SK-N-SH treated with all-trans-retinoic acid at 6 μM for 48 hours (cell line): ENCODE results near the gene CHRM1.

Experiments
- ATAC-seq: fragments of 200-7000 bp; cut with Tn5 transposase; 3 replicates; pipeline ENCODE4 v1.9.1; 2020; ENCODE audit warnings: mild to moderate bottlenecking, moderate library complexity
- ARNTL ChIP-seq: fragments of 450-650 bp; formaldehyde crosslinking; IDR thresholded peaks from 2 replicates; pipeline ENCODE4 v1.5.0; 2020; ENCODE audit warnings: low read depth, mild to moderate bottlenecking, moderate library complexity, borderline replicate concordance
- BACH2 ChIP-seq: fragments of 250-450 bp; sonication (Bioruptor Pico); IDR thresholded peaks from 2 replicates; pipeline ENCODE4 v1.9.0; 2021; ENCODE audit warnings: mild to moderate bottlenecking, borderline replicate concordance
- CSDC2 ChIP-seq: fragments of 250-450 bp; sonication (Bioruptor Pico); IDR thresholded peaks from 2 replicates; pipeline ENCODE4 v1.5.0; 2020; ENCODE audit warnings: mild to moderate bottlenecking, moderate library complexity
- ESRRG ChIP-seq: fragments of 250-450 bp; sonication (Bioruptor Pico); IDR thresholded peaks from 2 replicates; pipeline ENCODE4 v1.6.1; 2021; ENCODE audit warnings: mild to moderate bottlenecking
- GLIS3 ChIP-seq: fragments of 250-450 bp; sonication (Bioruptor Pico); IDR thresholded peaks from 2 replicates; pipeline ENCODE4 v1.5.0; 2020; ENCODE audit warnings: mild to moderate bottlenecking, moderate library complexity
- ISL1 ChIP-seq: fragments of 250-450 bp; sonication (Bioruptor Pico); IDR thresholded peaks from 2 replicates; pipeline ENCODE4 v2.1.2; 2022; ENCODE audit warnings: mild to moderate bottlenecking, moderate library complexity
- OSR1 ChIP-seq: fragments of 250-450 bp; sonication (Bioruptor Pico); IDR thresholded peaks from 2 replicates; pipeline ENCODE4 v1.8.0; 2022; ENCODE audit warnings: moderate library complexity, mild to moderate bottlenecking, inconsistent platforms
- PPARA ChIP-seq: fragments of 250-450 bp; sonication (Bioruptor Pico); IDR thresholded peaks from 2 replicates; pipeline ENCODE4 v1.5.0; 2020; ENCODE audit warnings: mild to moderate bottlenecking, borderline replicate concordance
- SNAI2 ChIP-seq: fragments of 250-450 bp; sonication (Bioruptor Pico); IDR thresholded peaks from 2 replicates; pipeline ENCODE4 v1.5.0; 2020; ENCODE audit warnings: mild to moderate bottlenecking, moderate library complexity
- ZC3H10 ChIP-seq: fragments of 250-450 bp; sonication (Bioruptor Pico); IDR thresholded peaks from 2 replicates; pipeline ENCODE4 v1.5.1; 2021; ENCODE audit warnings: mild to moderate bottlenecking, moderate library complexity
- ZFP3 ChIP-seq: fragments of 250-450 bp; sonication (Bioruptor Pico); IDR thresholded peaks from 2 replicates; pipeline ENCODE4 v1.5.0; 2020; ENCODE audit warnings: mild to moderate bottlenecking, moderate library complexity
- ZFP30 ChIP-seq: fragments of 450-650 bp; formaldehyde crosslinking; IDR thresholded peaks from 2 replicates; pipeline ENCODE4 v1.5.0; 2022; ENCODE audit warnings: mild to moderate bottlenecking, moderate library complexity
- ZNF70 ChIP-seq: fragments of 450-650 bp; formaldehyde crosslinking; IDR thresholded peaks from 2 replicates; pipeline ENCODE4 v1.5.0; 2020; ENCODE audit warnings: mild to moderate bottlenecking, moderate library complexity
- ZNF8 ChIP-seq: fragments of 450-650 bp; formaldehyde crosslinking; IDR thresholded peaks from 2 replicates; pipeline ENCODE4 v1.5.0; 2020; ENCODE audit warnings: mild to moderate bottlenecking, moderate library complexity
- TF ChIP-seq, protein P1 (sequence below): fragments of 250-450 bp; sonication (Bioruptor Pico); IDR thresholded peaks from 2 replicates; pipeline ENCODE4 v1.5.1; 2020; ENCODE audit warnings: low read depth, mild to moderate bottlenecking, moderate library complexity
- TF ChIP-seq, protein P2 (sequence below): fragments of 250-450 bp; sonication (Bioruptor Pico); IDR thresholded peaks from 2 replicates; pipeline ENCODE4 v1.5.0; 2020; ENCODE audit warnings: mild to moderate bottlenecking, moderate library complexity
- TF ChIP-seq, protein P3 (sequence below): fragments of 250-450 bp; sonication (Bioruptor Pico); IDR thresholded peaks from 2 replicates; pipeline ENCODE4 v1.8.0; 2020; ENCODE audit warnings: mild to moderate bottlenecking, moderate library complexity, borderline replicate concordance
- TF ChIP-seq, protein P4 (sequence below): fragments of 250-450 bp; sonication (Bioruptor Pico); IDR thresholded peaks from 2 replicates; pipeline ENCODE4 v1.5.1; 2021; ENCODE audit warnings: mild to moderate bottlenecking, moderate library complexity

The CHRM1 gene

DNA sequence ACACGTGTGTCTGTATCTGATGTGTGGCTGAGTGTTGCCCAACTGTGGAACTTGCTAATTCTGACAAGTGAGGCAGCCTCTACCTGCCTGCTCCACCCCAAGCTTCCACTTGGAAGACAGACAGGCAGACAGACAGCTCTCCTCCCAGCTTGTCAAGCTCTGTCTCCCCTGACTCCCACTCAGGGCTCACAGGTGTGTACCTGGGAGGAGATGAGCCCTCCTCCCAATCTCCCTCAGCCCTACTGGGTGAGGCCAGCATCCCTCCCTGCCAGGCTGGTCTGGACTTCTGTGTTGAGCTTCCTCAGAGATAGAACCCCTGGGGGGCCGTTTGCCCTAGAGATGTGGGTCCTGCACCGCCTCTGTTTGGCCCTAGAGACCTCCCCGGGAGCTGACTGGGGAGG, 1.0 kb upstream of the CHRM1 start:
- ATAC-seq: no peak; the same call in 2 of the 3 replicates
- TF ChIP-seq, protein P1, sequence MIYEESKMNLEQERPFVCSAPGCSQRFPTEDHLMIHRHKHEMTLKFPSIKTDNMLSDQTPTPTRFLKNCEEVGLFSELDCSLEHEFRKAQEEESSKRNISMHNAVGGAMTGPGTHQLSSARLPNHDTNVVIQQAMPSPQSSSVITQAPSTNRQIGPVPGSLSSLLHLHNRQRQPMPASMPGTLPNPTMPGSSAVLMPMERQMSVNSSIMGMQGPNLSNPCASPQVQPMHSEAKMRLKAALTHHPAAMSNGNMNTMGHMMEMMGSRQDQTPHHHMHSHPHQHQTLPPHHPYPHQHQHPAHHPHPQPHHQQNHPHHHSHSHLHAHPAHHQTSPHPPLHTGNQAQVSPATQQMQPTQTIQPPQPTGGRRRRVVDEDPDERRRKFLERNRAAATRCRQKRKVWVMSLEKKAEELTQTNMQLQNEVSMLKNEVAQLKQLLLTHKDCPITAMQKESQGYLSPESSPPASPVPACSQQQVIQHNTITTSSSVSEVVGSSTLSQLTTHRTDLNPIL (CRISPR knock-in tag): no peak
- TF ChIP-seq ZNF70 (CRISPR knock-in tag): no peak
- no peak for TF ChIP-seq ZC3H10 (CRISPR knock-in tag)
- TF ChIP-seq, protein P2, sequence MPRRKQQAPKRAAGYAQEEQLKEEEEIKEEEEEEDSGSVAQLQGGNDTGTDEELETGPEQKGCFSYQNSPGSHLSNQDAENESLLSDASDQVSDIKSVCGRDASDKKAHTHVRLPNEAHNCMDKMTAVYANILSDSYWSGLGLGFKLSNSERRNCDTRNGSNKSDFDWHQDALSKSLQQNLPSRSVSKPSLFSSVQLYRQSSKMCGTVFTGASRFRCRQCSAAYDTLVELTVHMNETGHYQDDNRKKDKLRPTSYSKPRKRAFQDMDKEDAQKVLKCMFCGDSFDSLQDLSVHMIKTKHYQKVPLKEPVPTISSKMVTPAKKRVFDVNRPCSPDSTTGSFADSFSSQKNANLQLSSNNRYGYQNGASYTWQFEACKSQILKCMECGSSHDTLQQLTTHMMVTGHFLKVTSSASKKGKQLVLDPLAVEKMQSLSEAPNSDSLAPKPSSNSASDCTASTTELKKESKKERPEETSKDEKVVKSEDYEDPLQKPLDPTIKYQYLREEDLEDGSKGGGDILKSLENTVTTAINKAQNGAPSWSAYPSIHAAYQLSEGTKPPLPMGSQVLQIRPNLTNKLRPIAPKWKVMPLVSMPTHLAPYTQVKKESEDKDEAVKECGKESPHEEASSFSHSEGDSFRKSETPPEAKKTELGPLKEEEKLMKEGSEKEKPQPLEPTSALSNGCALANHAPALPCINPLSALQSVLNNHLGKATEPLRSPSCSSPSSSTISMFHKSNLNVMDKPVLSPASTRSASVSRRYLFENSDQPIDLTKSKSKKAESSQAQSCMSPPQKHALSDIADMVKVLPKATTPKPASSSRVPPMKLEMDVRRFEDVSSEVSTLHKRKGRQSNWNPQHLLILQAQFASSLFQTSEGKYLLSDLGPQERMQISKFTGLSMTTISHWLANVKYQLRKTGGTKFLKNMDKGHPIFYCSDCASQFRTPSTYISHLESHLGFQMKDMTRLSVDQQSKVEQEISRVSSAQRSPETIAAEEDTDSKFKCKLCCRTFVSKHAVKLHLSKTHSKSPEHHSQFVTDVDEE (CRISPR knock-in tag): no peak
- no peak for TF ChIP-seq ZFP3 (CRISPR knock-in tag)
- no peak for TF ChIP-seq CSDC2 (CRISPR knock-in tag)
- TF ChIP-seq, protein P3, sequence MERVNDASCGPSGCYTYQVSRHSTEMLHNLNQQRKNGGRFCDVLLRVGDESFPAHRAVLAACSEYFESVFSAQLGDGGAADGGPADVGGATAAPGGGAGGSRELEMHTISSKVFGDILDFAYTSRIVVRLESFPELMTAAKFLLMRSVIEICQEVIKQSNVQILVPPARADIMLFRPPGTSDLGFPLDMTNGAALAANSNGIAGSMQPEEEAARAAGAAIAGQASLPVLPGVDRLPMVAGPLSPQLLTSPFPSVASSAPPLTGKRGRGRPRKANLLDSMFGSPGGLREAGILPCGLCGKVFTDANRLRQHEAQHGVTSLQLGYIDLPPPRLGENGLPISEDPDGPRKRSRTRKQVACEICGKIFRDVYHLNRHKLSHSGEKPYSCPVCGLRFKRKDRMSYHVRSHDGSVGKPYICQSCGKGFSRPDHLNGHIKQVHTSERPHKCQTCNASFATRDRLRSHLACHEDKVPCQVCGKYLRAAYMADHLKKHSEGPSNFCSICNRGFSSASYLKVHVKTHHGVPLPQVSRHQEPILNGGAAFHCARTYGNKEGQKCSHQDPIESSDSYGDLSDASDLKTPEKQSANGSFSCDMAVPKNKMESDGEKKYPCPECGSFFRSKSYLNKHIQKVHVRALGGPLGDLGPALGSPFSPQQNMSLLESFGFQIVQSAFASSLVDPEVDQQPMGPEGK (CRISPR knock-in tag): no peak
- TF ChIP-seq, protein P4, sequence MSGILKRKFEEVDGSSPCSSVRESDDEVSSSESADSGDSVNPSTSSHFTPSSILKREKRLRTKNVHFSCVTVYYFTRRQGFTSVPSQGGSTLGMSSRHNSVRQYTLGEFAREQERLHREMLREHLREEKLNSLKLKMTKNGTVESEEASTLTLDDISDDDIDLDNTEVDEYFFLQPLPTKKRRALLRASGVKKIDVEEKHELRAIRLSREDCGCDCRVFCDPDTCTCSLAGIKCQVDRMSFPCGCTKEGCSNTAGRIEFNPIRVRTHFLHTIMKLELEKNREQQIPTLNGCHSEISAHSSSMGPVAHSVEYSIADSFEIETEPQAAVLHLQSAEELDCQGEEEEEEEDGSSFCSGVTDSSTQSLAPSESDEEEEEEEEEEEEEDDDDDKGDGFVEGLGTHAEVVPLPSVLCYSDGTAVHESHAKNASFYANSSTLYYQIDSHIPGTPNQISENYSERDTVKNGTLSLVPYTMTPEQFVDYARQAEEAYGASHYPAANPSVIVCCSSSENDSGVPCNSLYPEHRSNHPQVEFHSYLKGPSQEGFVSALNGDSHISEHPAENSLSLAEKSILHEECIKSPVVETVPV (CRISPR knock-in tag): no peak
- TF ChIP-seq ISL1 (CRISPR knock-in tag): no peak
- no peak for TF ChIP-seq PPARA (CRISPR knock-in tag)
- no peak for TF ChIP-seq BACH2 (CRISPR knock-in tag)
- TF ChIP-seq OSR1 (CRISPR knock-in tag): no peak
- TF ChIP-seq ARNTL: no peak
- no peak for TF ChIP-seq GLIS3
- TF ChIP-seq ZFP30: no peak
- TF ChIP-seq ZNF8 (CRISPR knock-in tag): no peak
- no peak for TF ChIP-seq ESRRG (CRISPR knock-in tag)

DNA sequence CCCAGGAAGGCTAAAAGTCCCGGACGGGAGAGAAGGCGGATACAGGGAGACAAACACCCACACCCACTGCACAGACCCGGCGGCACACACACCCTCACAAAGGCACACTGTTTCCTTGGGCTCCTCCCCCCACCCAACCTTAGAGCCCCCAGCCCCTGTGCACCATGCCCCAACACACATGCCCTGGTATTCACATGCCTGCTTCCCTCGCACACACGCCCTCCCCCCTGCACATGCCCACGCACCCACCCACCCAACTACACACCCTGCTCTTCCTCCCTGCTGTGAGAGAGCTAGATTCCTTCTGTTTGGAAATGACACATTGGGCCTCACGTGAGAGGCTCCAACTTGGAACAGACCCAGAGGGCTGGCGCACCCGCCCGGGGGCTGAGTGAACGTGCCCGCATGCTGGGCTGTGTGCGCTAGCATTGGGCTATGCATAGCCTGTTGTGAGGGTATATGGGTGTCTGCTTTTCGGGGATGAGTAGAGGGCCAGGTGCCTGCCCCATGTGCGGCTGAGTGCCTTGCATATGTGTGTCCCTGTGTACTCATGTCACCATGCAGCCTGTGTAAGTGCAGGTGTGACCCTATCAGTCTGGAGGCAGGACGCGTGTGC, 518 bp upstream of the CHRM1 start:
- ATAC-seq: peak; percentile 30
- TF ChIP-seq GLIS3 (no peak), ZNF8 (CRISPR knock-in tag) (no peak), PPARA (CRISPR knock-in tag) (no peak), ISL1 (CRISPR knock-in tag) (no peak), ZFP3 (CRISPR knock-in tag) (no peak), OSR1 (CRISPR knock-in tag) (no peak), SNAI2 (CRISPR knock-in tag) (no peak), ZC3H10 (CRISPR knock-in tag) (no peak), BACH2 (CRISPR knock-in tag) (no peak), ESRRG (CRISPR knock-in tag) (no peak)
- TF ChIP-seq, protein P1 (CRISPR knock-in tag): no peak
- TF ChIP-seq, protein P2 (CRISPR knock-in tag): no peak
